Esophagus squamous epithelium (tissue), 5 donors: ENCODE results near the gene MPPED2. TPM values are rescaled to one million over a fixed set of nuclear protein-coding genes. Genes with fewer than 3 reads are reported as not detected.

Experiments
- DNase-seq: peaks from one replicate; lab custom pipeline; 2025; lab: John Stamatoyannopoulos, UW
- H3K27ac ChIP-seq, 4 donors: fragments of 200-600 bp; sonication (generic); one replicate each; pipeline ENCODE4 v1.5.1; 2016 to 2019; ENCODE audit warnings: mild to moderate bottlenecking in 1 of 4
- H3K27me3 ChIP-seq, 4 donors: fragments of 200-600 bp; sonication (generic); 1 replicate in 3 of 4; 2 replicates in 1 of 4; pipeline versions ENCODE4 v1.5.1 to v1.6.0; 2017 to 2021; ENCODE audit warnings: antibody characterized with exemption in 1 of 4
- H3K36me3 ChIP-seq, 3 donors: fragments of 200-600 bp; sonication (generic); one replicate each; pipeline ENCODE4 v1.5.1; 2016 to 2019
- H3K4me1 ChIP-seq, 3 donors: fragments of 200-600 bp; sonication (generic); one replicate each; pipeline ENCODE4 v1.5.1; 2017 to 2019
- H3K4me3 ChIP-seq, 4 donors: fragments of 200-600 bp; sonication (generic); 1 replicate in 3 of 4; 2 replicates in 1 of 4; pipeline ENCODE4 v1.5.1; 2016 to 2019; ENCODE audit warnings: mild to moderate bottlenecking in 2 of 4, moderate library complexity in 1 of 4
- H3K9me3 ChIP-seq, 3 donors: fragments of 200-600 bp; sonication (generic); one replicate each; pipeline ENCODE4 v1.5.1; 2016 to 2019
- CTCF ChIP-seq, 6 experiments: fragments of 450-650 bp in 4 of 6; fragments of 200-600 bp in 2 of 6; sonication (generic) in 2 of 6; IDR thresholded peaks; one replicate each; pipeline ENCODE4 v1.5.1; 2016 to 2019; ENCODE audit warnings: antibody characterized with exemption in 6 of 6, mild to moderate bottlenecking in 4 of 6, moderate library complexity in 4 of 6
- POLR2A ChIP-seq, 4 donors: fragments of 450-650 bp; IDR thresholded peaks; one replicate each; pipeline ENCODE4 v1.6.1; 2017; ENCODE audit warnings: antibody characterized with exemption in 4 of 4, mild to moderate bottlenecking in 4 of 4, moderate library complexity in 3 of 4
- WGBS, 2 donors: methylation state at CpG; one replicate each; pipeline ENCODE4 v1.1.5; 2018; 5-methylcytosine and 5-hydroxymethylcytosine counted together
- intact Hi-C: fragments of 100-400 bp; cut with DNase I; formaldehyde crosslinking; loops from one replicate; pipeline ENCODE4 v1.15.0; 2022
- total RNA-seq, 4 donors: library from RNA; depleted of rRNA; stranded (reverse); fragments of >200 nt; gene quantifications; one replicate each; pipeline ENCODE4 v1.1.0, GENCODE V29; 2016
- donor health status: DM: yes; HTN: yes; CAD: no.

The MPPED2 gene
- total RNA-seq, 4 donors from 2014 or later, result 0.49 to 3.2 (median 1.8) TPM

- intact Hi-C loops, result no loop called here
Measured at GRCh38 chr11:30567644-30568043, 18.5 kb downstream of the MPPED2 start.

GRCh38 chr11:30567120-30567519 is 19.0 kb downstream of the MPPED2 start:
- Histone ChIP-seq H3K9me3 (no peaks in the 10 kb centered on the region), H3K27me3 (no peaks in the 10 kb centered on the region), H3K36me3 (no peaks in the 10 kb centered on the region), H3K27ac (no peak overlapping the region), H3K4me3 (no peak overlapping the region), H3K4me1 (no peaks in the 10 kb centered on the region)
- 51 to 57% methylated on average over 5 of the region's 5 CpGs for WGBS, 2 donors
- TF ChIP-seq CTCF (IDR thresholded peaks at IDR 0.05), result no peak
- no peak for TF ChIP-seq POLR2A (IDR thresholded peaks at IDR 0.05)
- intact Hi-C loops, result no loop called here
- DNase-seq, result no peak

More at GRCh38 chr11:30567644-30568043, 18.5 kb downstream of the MPPED2 start:
- no peaks in the 10 kb centered on the region for H3K27me3 ChIP-seq
- H3K4me1 ChIP-seq, result no peaks in the 10 kb centered on the region
- H3K9me3 ChIP-seq, result no peaks in the 10 kb centered on the region
- no peak overlapping the region for H3K27ac ChIP-seq
- no peaks in the 10 kb centered on the region for H3K36me3 ChIP-seq
- no peak overlapping the region for H3K4me3 ChIP-seq
- 80 to 82% methylated on average over 1 of the region's 1 CpG for WGBS, 2 donors
- DNase-seq, result no peak
- TF ChIP-seq CTCF (IDR thresholded peaks at IDR 0.05), result no peak
- TF ChIP-seq POLR2A (IDR thresholded peaks at IDR 0.05), result no peak

- Histone ChIP-seq H3K9me3 (no peaks in the 10 kb centered on the region), H3K4me1 (no peaks in the 10 kb centered on the region), H3K27ac (no peak overlapping the region), H3K36me3 (no peaks in the 10 kb centered on the region), H3K4me3 (no peak overlapping the region), H3K27me3 (no peaks in the 10 kb centered on the region)
- 74 to 77% methylated on average over 3 of the region's 3 CpGs for WGBS, 2 donors
- intact Hi-C loops, result no loop called here
- DNase-seq, result no peak
- TF ChIP-seq POLR2A (IDR thresholded peaks at IDR 0.05), result no peak
- no peak for TF ChIP-seq CTCF (IDR thresholded peaks at IDR 0.05)
Measured at GRCh38 chr11:30566482-30566881, 19.7 kb downstream of the MPPED2 start.

GRCh38 chr11:30565027-30565426 is 21.1 kb downstream of the MPPED2 start:
- H3K27me3 ChIP-seq, result no peaks in the 10 kb centered on the region
- TF ChIP-seq CTCF (IDR thresholded peaks at IDR 0.05), result no peak
- TF ChIP-seq POLR2A (IDR thresholded peaks at IDR 0.05), result no peak
- WGBS, 2 donors, result 80% methylated on average over 10 of the region's 10 CpGs
- no peak for DNase-seq
- no peaks in the 10 kb centered on the region for H3K9me3 ChIP-seq
- H3K36me3 ChIP-seq, result no peaks in the 10 kb centered on the region
- no peaks in the 10 kb centered on the region for H3K4me1 ChIP-seq
- no peak overlapping the region for H3K27ac ChIP-seq
- no peak overlapping the region for H3K4me3 ChIP-seq
- intact Hi-C loops, result no loop called here

- H3K27ac ChIP-seq, result no peak overlapping the region
- no peaks in the 10 kb centered on the region for H3K4me1 ChIP-seq
- H3K4me3 ChIP-seq, result no peak overlapping the region
- DNase-seq, result no peak
- 88 to 92% methylated on average over 1 of the region's 1 CpG for WGBS, 2 donors
- no peaks in the 10 kb centered on the region for H3K27me3 ChIP-seq
- intact Hi-C loops, result no loop called here
- no peaks in the 10 kb centered on the region for H3K9me3 ChIP-seq
- no peaks in the 10 kb centered on the region for H3K36me3 ChIP-seq
- TF ChIP-seq POLR2A (IDR thresholded peaks at IDR 0.05) (no peak), CTCF (IDR thresholded peaks at IDR 0.05) (no peak)
Measured at GRCh38 chr11:30561691-30562415, 24.3 kb downstream of the MPPED2 start.
